Vagina (tissue), 2 donors: Measurements from ENCODE around the gene OBSL1. TPM values are rescaled to one million over a fixed set of nuclear protein-coding genes. Genes with fewer than 3 reads are reported as not detected.

ENCODE experiments used
- DNase-seq, 2 donors: peaks; one replicate each; pipeline ENCODE4 v3.0.0-alpha.2; 2017; ENCODE audit errors: extremely low spot score in 2 of 2
- H3K27ac ChIP-seq: fragments of 200-600 bp; sonication (generic); one replicate; pipeline ENCODE4 v1.5.1; 2019
- H3K27me3 ChIP-seq: fragments of 200-600 bp; sonication (generic); one replicate; pipeline ENCODE4 v1.5.1; 2019
- H3K36me3 ChIP-seq, 2 donors: fragments of 200-600 bp; sonication (generic); one replicate each; pipeline ENCODE4 v1.5.1; 2017 to 2019
- H3K4me1 ChIP-seq: fragments of 200-600 bp; sonication (generic); one replicate; pipeline ENCODE4 v1.5.1; 2019
- H3K4me3 ChIP-seq, 2 donors: fragments of 200-600 bp; sonication (generic); 1 replicate in 1 of 2; 2 replicates in 1 of 2; pipeline ENCODE4 v1.5.1; 2016 to 2019
- H3K9me3 ChIP-seq: fragments of 200-600 bp; sonication (generic); one replicate; pipeline ENCODE4 v1.5.1; 2019
- CTCF ChIP-seq, 3 experiments: fragments of 450-650 bp in 2 of 3; fragments of 200-600 bp in 1 of 3; sonication (generic) in 1 of 3; IDR thresholded peaks; one replicate each; pipeline ENCODE4 v1.5.1; 2017 to 2019; ENCODE audit warnings: antibody characterized with exemption in 3 of 3, mild to moderate bottlenecking in 2 of 3, moderate library complexity in 2 of 3
- POLR2A ChIP-seq, 2 donors: fragments of 450-650 bp; IDR thresholded peaks; one replicate each; pipeline ENCODE4 v1.6.1; 2017; ENCODE audit warnings: antibody characterized with exemption in 2 of 2, mild to moderate bottlenecking in 2 of 2, moderate library complexity in 2 of 2
- POLR2AphosphoS5 ChIP-seq, 2 donors: sonication (generic); formaldehyde crosslinking; IDR thresholded peaks; one replicate each; pipeline ENCODE4 v1.9.0; 2017; ENCODE audit warnings: antibody characterized with exemption in 2 of 2, mild to moderate bottlenecking in 2 of 2, low read depth in 1 of 2; ENCODE audit not compliant: insufficient read depth in 1 of 2
- intact Hi-C: fragments of 100-400 bp; cut with DNase I; formaldehyde crosslinking; loops from one replicate; pipeline ENCODE4 v1.15.1; 2023
- total RNA-seq: library from RNA; depleted of rRNA; stranded (reverse); fragments of >200 nt; gene quantifications from one replicate; pipeline ENCODE4 v1.2.3, GENCODE V29; 2016

OBSL1 gene
- total RNA-seq, 1 donor from 2014 or later = 53.0 TPM

GRCh38 chr2:219530048-219530963, 41.0 kb downstream of the OBSL1 start:
- H3K36me3 ChIP-seq = no peaks in the 10 kb centered on the region
- H3K9me3 ChIP-seq = no peaks in the 10 kb centered on the region
- peak overlapping the region in 1 of 2 donors; percentile 36 for H3K4me3 ChIP-seq
- TF ChIP-seq POLR2A (IDR thresholded peaks at IDR 0.05) = no peak
- TF ChIP-seq CTCF (IDR thresholded peaks at IDR 0.05) = peak; percentile 94 to 99 (median 99)
- TF ChIP-seq POLR2AphosphoS5 (IDR thresholded peaks at IDR 0.05; ENCODE audit: insufficient read depth in 1 of 2, low read depth in 1 of 2) = peak; percentile 34 to 52
- H3K4me1 ChIP-seq = no peaks in the 10 kb centered on the region
- intact Hi-C loops = no loop called here
- no peaks in the 10 kb centered on the region for H3K27me3 ChIP-seq
- H3K27ac ChIP-seq = no peak overlapping the region
- no peak for DNase-seq

GRCh38 chr2:219527472-219527871, 43.9 kb downstream of the OBSL1 start:
- Histone ChIP-seq H3K27ac (no peak overlapping the region), H3K36me3 (no peaks in the 10 kb centered on the region), H3K9me3 (no peaks in the 10 kb centered on the region), H3K4me3 (no peak overlapping the region), H3K4me1 (peaks cover 10% of the 10 kb centered on the region), H3K27me3 (no peaks in the 10 kb centered on the region)
- intact Hi-C loops = loop anchor here (2.0 to 5.0 kb wide), 2 partner anchors 55 to 123 kb away; no protein-coding TSS in a partner anchor
- DNase-seq = no peak
- no peak for TF ChIP-seq POLR2A (IDR thresholded peaks at IDR 0.05)
- TF ChIP-seq CTCF (IDR thresholded peaks at IDR 0.05) = no peak
- TF ChIP-seq POLR2AphosphoS5 (IDR thresholded peaks at IDR 0.05; ENCODE audit: insufficient read depth in 1 of 2, low read depth in 1 of 2) = no peak

GRCh38 chr2:219527076-219527394, 44.3 kb downstream of the OBSL1 start:
- H3K27me3 ChIP-seq = no peaks in the 10 kb centered on the region

DNA sequence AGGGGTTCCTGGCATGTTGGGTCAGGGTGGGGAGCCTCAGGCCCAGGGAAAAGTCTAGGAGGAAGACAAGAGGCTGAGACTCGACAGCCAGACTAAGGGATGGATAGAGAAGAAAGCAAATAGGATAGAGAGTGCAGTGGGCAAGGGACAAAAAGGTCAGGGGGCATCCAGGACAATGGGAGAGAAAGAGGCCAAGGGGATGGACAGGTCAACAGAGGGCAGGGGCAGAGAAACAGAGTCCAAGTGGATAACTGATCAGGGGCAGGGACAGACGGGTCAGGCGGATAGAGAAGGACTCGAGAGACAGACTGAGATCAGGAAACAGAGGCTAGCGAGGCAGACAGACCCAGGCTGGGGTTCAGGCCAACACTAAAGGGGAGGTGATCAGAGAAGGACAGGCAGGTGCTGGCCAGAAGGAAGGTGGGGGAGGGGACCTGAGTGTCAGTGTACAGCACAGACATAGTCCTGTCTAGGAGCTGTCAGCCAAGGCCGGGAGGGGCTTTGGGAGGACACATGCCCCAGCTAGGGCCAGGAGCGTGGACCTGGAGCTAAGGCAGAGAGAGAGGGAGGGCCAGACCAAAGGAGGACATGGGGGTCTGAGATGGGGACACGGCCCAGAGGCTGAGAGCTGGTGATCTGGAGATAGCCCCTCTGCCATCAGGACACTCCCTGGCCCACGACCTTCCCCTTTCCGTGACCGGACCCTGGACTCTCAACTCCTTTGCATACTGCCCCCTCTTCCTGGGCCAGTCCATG, 44.8 kb downstream of the OBSL1 start:
- no peak for DNase-seq
- Histone ChIP-seq H3K4me3 (no peak overlapping the region), H3K27me3 (no peaks in the 10 kb centered on the region), H3K4me1 (peaks cover 19% of the 10 kb centered on the region), H3K9me3 (no peaks in the 10 kb centered on the region), H3K36me3 (no peaks in the 10 kb centered on the region), H3K27ac (no peak overlapping the region)
- TF ChIP-seq CTCF (IDR thresholded peaks at IDR 0.05) (no peak), POLR2AphosphoS5 (IDR thresholded peaks at IDR 0.05; ENCODE audit: insufficient read depth in 1 of 2, low read depth in 1 of 2) (no peak), POLR2A (IDR thresholded peaks at IDR 0.05) (no peak)
- intact Hi-C loops = loop anchor here (2.0 to 5.0 kb wide), 2 partner anchors 54 to 122 kb away; no protein-coding TSS in a partner anchor

More at GRCh38 chr2:219527076-219527394, 44.3 kb downstream of the OBSL1 start:
- no peak overlapping the region for H3K27ac ChIP-seq
- no peaks in the 10 kb centered on the region for H3K36me3 ChIP-seq
- H3K4me1 ChIP-seq = peaks cover 14% of the 10 kb centered on the region
- no peaks in the 10 kb centered on the region for H3K9me3 ChIP-seq
- intact Hi-C loops = loop anchor here (2.0 to 5.0 kb wide), 2 partner anchors 55 to 122 kb away; no protein-coding TSS in a partner anchor
- no peak for DNase-seq
- TF ChIP-seq POLR2A (IDR thresholded peaks at IDR 0.05) = no peak
- no peak for TF ChIP-seq CTCF (IDR thresholded peaks at IDR 0.05)
- TF ChIP-seq POLR2AphosphoS5 (IDR thresholded peaks at IDR 0.05; ENCODE audit: insufficient read depth in 1 of 2, low read depth in 1 of 2) = no peak
- H3K4me3 ChIP-seq = no peak overlapping the region
